Measurements from ENCODE around the gene ZNF280B. TPM values are rescaled to one million over a fixed set of nuclear protein-coding genes. Genes with fewer than 3 reads are reported as not detected.
"Not testable (repeated sequence)": the region's sequence is repeated elsewhere in the genome, so short reads cannot be mapped to it uniquely, and the experiment has no call there.

Gene ZNF280B
- total RNA-seq, 1 experiment from 2014 or later: 2.0 TPM

GRCh38 chr22:22514431-22514830 is 5.9 kb upstream of the ZNF280B start:
- DNase-seq (ENCODE audit: low spot score); in situ Hi-C loops (cut with HindIII; ENCODE audit: low sequenced_read_pairs): not testable (repeated sequence)

DNA sequence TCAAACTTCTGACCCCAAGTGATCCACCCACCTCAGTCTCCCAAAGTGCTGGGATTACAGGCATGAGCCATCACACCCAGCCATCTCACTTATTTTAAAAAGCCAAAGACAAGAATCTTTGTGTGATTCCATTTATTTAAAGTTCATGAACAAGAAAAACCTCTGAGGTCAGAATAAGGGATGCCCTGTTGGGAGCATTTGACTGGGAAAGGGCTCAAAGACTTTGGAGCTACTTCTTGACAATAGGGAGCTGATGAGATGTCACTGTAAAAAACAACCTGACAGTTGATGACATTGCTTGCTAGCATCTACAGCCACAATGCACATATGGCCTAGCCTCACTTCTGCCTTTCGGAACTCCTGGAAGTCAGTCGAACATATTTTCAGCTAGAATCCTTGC is 5.1 kb upstream of the ZNF280B start:
- in situ Hi-C loops (cut with HindIII; ENCODE audit: low sequenced_read_pairs): no loop called here
- DNase-seq (ENCODE audit: low spot score): no peak

DNA sequence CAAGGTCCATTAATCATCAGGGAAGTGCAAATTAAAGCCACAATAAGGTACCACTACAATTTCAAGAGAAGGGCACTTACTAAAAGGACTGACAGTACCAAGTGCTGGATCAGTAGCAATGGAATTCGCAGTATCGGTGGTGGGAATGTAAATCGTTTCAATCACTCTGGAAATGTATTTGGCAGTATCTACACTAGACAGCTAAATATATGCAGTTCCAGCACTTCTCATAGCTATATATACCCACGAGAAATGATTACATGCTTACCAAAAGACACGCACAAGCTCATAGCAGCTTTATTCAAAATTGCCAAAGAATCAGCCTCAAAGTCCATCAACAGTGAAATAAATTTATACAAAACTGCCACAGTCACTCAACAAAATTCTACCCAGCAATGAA is 4.4 kb upstream of the ZNF280B start:
- in situ Hi-C loops (cut with HindIII; ENCODE audit: low sequenced_read_pairs): no loop called here
- no peak for DNase-seq (ENCODE audit: low spot score)

DNA sequence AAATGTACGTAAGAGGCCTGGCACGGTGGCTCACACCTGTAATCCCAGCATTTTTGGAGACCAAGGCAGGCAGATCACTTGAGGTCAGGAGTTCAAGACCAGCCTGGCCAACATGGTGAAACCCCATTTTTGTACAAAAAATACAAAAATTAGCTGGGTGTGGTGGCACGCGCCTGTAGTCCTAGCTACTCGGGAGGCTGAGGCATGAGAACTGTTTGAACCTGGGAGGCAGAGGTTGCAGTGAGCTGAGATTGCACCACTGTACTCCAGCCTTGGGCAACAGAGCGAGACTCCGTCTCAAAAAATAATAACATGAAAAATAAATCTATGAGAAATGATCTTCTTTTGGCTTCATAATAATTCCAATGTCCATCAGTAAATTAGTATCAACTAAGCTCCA is 2.3 kb upstream of the ZNF280B start:
- DNase-seq (ENCODE audit: low spot score); in situ Hi-C loops (cut with HindIII; ENCODE audit: low sequenced_read_pairs): not testable (repeated sequence)

DNA sequence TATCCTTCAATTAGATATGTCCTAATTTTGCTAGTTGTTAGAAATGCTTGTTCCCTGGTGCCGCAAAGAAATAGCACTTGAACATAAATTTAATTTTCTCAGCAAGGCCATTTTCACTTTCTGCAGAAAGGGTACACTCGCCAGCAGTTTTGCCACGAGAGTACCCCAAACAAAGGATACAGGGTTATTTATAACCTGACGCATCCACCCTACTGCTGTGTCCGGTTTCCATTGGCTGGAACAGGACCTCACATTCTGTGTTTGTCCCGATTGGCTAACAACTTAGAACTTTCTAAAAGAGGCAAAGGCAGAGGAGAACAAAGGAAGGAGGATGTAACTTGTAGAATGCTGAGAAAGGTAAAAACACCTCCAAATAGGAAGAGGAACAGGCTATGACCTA is 1.4 kb upstream of the ZNF280B start:
- DNase-seq (ENCODE audit: low spot score); in situ Hi-C loops (cut with HindIII; ENCODE audit: low sequenced_read_pairs): not testable (repeated sequence)

- peak; percentile 6 for DNase-seq (ENCODE audit: low spot score)
- in situ Hi-C loops (cut with HindIII; ENCODE audit: low sequenced_read_pairs): no loop called here
Observed at GRCh38 chr22:22507743-22508273, 734 bp downstream of the ZNF280B start.

- DNase-seq (ENCODE audit: low spot score): no peak
- in situ Hi-C loops (cut with HindIII; ENCODE audit: low sequenced_read_pairs): no loop called here
Observed at GRCh38 chr22:22506736-22507135, 1.8 kb downstream of the ZNF280B start.

- in situ Hi-C loops (cut with HindIII; ENCODE audit: low sequenced_read_pairs): no loop called here
- no peak for DNase-seq (ENCODE audit: low spot score)
Observed at GRCh38 chr22:22498267-22498666, 10.3 kb downstream of the ZNF280B start.

DNA sequence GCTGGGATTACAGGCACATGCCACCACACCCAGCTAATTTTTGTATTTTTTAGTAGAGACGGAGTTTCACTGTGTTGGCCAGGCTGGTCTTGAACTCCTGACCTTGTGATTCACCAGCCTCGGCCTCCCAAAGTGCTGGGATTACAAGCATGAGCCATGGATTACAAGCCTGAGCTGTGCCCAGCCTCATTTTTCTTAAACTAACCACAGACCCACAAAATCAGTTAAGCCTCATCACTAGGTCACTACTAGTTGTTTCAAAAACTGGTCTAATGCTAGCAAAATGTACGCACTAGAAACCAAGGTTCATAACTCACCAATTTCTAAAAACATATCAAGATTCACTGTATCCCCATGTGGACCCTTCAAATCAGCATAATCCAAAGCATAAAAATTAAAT is 17.0 kb downstream of the ZNF280B start:
- in situ Hi-C loops (cut with HindIII; ENCODE audit: low sequenced_read_pairs); DNase-seq (ENCODE audit: low spot score): not testable (repeated sequence)

DNA sequence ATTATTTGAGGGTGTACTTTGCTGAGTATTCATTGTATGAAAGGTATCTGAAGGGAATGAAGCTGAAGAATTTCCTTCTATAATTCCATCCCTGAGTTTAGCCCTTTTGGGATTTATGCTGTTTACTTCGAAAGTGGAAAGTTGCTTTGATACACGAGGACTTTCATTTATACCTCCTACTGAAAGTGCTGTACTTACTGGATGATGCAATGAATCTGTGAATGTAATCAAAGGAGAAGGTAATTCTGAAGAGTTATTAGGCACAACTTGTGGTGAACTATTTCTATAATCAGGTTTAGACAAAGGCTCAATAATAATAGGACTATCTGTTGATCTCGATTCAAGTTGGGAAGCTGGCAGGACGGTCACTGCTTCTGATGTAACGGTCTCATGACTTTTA is 19.8 kb downstream of the ZNF280B start:
- in situ Hi-C loops (cut with HindIII; ENCODE audit: low sequenced_read_pairs): loop anchor here (10.0 kb wide), 1 partner anchor 86 kb away; no protein-coding TSS in a partner anchor
- DNase-seq (ENCODE audit: low spot score): no peak

DNA sequence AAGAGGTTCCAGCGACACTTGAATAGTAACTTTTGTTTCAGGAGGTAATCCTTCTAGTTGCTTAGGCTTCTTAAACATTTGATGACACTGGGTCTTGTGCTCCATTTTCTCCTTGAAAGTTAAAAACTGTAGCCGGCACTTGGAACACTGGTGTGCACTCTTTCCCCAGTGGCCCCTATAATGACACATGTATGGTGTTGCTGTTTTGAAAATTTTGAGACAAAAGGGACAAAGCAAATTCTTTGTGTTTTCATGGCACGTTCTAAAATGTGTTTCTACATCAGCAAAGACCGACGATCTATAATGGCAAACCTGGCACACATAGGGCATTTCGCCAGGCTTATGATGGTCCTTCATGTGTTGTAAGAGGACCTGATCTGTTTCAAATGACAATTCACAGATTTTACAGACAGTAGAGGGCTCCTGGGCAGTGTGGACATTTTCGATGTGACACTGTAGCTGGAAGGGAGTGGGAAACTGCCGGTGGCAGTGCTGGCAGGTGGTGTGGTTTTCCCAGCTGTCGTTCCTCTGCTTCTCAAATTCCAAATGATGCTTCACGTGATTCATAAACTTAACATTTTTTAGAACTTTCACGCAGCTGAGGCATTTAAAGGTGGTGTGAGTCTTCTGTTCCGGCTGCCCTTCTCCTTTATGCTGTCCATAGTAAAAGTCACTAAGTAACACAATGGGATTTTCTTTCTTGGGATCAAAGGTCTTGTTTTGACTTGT is 20.5 kb downstream of the ZNF280B start:
- in situ Hi-C loops (cut with HindIII; ENCODE audit: low sequenced_read_pairs): loop anchor here (10.0 kb wide), 1 partner anchor 87 kb away; no protein-coding TSS in a partner anchor
- no peak for DNase-seq (ENCODE audit: low spot score)

DNA sequence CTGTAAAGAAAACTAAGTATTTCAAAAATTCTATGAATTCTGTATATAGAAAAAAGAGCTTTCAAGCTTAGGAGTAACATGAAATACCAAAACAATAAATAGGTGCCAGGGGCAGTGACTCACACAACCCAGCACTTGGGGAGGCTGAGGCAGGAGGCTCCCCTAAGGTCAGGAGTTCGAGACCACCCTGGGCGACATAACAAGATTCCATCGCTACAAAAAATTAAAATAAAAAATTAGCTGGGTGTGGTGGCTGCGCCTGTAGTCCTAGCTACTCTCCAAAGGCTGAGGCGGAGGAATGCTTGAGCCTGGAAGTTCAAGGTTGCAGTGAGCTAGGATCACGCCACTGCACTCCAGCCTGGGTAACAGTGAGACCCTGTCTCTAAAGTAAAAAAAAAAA is 21.5 kb downstream of the ZNF280B start:
- in situ Hi-C loops (cut with HindIII; ENCODE audit: low sequenced_read_pairs): loop anchor here (10.0 kb wide), 1 partner anchor 88 kb away; no protein-coding TSS in a partner anchor
- DNase-seq (ENCODE audit: low spot score): no peak

DNA sequence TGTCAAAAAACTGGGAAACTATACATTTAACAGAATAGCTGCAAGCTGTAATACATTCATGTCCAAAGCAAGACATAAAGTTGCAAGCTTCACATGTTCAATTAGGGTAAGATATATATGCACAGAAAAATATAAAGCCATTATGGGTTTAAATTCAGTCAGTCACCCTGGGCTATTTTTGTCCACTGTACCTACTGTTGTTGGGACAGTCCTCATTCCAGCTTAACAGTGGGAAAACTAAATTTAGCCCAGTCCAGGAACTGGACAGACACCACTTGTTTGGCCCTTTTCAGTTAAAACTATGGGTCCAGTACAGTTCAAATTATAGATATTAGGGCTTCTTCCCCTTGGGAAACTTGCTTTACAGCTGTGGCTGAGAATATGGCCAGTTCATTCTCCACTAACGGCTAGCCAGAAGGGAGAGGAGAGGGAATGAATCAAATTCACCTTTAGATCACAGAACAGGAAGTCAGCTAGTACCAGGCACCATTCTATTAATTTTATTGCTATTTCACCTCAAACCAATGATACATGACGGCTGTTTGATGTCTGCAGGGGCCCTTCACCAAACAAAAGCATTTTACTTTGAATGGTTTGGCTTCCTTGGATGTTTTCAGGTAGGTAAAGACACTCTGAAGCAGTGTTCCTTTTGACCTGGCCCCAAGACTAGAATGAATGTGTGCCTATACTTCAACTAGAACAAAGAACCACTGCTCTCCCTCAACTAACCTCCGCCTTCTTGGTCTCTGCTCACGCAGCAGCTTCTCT is 22.2 kb downstream of the ZNF280B start:
- DNase-seq (ENCODE audit: low spot score): no peak
- in situ Hi-C loops (cut with HindIII; ENCODE audit: low sequenced_read_pairs): loop anchor here (10.0 kb wide), 1 partner anchor 88 kb away; no protein-coding TSS in a partner anchor

DNA sequence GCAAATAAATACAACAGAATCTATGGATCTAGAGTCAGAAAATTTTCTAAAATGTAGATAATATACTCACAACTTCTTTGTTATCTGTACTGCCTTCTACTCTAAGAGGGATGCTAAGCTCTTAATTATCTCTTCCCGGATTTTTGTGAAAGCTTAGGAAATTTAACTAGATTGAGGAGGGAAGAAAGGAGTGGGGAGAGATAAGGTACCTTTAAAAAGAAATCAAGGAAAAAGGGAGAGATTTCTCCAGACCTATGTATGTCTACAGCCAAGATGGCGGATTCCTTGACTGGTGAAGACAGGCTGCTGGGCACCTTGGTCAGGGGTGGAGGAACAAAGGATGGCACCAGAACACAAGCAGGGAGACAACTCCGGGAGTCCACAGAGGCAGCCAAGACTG is 23.0 kb downstream of the ZNF280B start:
- DNase-seq (ENCODE audit: low spot score): no peak
- in situ Hi-C loops (cut with HindIII; ENCODE audit: low sequenced_read_pairs): loop anchor here (10.0 kb wide), 1 partner anchor 89 kb away; no protein-coding TSS in a partner anchor

- DNase-seq (ENCODE audit: low spot score): no peak
- in situ Hi-C loops (cut with HindIII; ENCODE audit: low sequenced_read_pairs): loop anchor here (10.0 kb wide), 1 partner anchor 91 kb away; no protein-coding TSS in a partner anchor
Observed at GRCh38 chr22:22484023-22484422, 24.5 kb downstream of the ZNF280B start.

GRCh38 chr22:22480940-22481339 is 27.6 kb downstream of the ZNF280B start:
- no peak for DNase-seq (ENCODE audit: low spot score)
- in situ Hi-C loops (cut with HindIII; ENCODE audit: low sequenced_read_pairs): loop anchor here (10.0 kb wide), 1 partner anchor 94 kb away; no protein-coding TSS in a partner anchor

DNA sequence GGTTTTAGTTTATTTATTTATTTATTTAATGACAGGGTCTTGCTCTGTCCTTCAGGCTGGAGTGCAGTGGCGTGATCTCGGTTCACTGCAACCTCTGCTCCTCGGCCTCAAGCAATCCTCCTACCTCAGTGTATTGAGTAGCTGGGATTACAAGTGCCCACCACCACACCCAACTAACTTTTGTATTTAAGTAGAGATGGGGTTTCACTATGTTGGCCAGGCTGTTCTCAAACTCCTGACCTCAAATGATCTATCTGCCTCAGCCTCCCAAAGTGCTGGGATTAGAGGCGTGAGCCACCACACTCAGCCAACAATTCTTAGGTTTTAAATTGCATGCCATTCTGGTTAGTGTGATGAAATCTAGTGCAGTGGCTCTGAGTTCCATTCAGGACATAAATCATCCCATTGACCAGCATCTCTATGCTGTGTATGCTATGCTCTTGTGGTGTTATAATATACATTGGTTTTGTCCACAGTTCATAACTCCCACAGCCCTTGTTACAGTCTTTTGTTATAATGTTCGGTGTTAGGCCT is 28.5 kb downstream of the ZNF280B start:
- in situ Hi-C loops (cut with HindIII; ENCODE audit: low sequenced_read_pairs): loop anchor here (10.0 kb wide), 1 partner anchor 95 kb away; no protein-coding TSS in a partner anchor
- DNase-seq (ENCODE audit: low spot score): no peak

GRCh38 chr22:22479116-22479515 is 29.4 kb downstream of the ZNF280B start:
- DNase-seq (ENCODE audit: low spot score): no peak
- in situ Hi-C loops (cut with HindIII; ENCODE audit: low sequenced_read_pairs): no loop called here

DNA sequence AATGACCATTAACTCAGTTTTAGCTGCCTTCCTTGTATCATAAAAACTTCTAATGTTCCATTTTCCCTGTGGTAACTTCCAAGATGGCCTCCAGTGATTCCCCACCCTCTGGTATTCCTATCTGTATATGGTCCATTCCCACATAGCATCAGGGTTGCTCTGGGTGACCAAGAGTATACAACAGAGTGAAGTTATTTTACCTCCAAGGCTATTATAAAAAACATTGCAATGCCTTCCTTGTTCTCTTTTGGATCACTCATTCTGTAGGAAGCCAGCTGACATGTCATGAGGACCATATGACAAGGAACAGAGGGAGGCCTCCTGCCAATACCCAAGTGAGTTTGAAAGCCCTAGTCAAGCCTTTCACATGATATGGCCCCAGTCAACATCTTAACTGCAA is 30.1 kb downstream of the ZNF280B start:
- in situ Hi-C loops (cut with HindIII; ENCODE audit: low sequenced_read_pairs): no loop called here
- DNase-seq (ENCODE audit: low spot score): no peak

DNA sequence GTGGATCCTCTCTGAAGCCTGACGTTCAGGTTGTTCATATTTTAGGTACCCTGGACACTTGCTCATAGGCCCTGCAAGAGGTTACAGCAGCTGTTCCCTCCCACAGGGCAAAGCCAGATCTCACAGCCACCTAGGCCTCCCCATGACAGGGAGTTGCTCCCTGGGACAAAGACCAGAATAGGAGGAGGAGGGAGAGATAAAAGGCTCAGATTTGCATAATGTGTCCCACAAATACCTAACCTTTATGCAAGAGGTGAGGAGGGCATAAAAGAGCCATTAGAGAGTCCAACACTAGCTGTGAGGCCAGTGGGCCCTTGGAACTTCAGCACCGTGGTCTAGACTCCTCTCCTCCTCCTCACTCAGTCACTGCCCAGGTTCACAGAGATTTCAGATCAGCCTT is 33.8 kb downstream of the ZNF280B start:
- DNase-seq (ENCODE audit: low spot score): no peak
- in situ Hi-C loops (cut with HindIII; ENCODE audit: low sequenced_read_pairs): no loop called here
